LHCN-M2 (cell line): ENCODE results near the gene BTK. TPM values are rescaled to one million over a fixed set of nuclear protein-coding genes. Genes with fewer than 3 reads are reported as not detected.

Experiments used
- DNase-seq: peaks from one replicate; pipeline ENCODE4 v3.0.0-alpha.2; 2012; ENCODE audit warnings: low read depth
- polyA plus RNA-seq: library from polyadenylated mRNA; unstranded; fragments of >200 nt; gene quantifications from one replicate; pipeline ENCODE4 v1.2.1, GENCODE V29; 2012; ENCODE audit warnings: missing spikeins
- total RNA-seq: library from RNA; depleted of rRNA; stranded (reverse); fragments of >200 nt; gene quantifications from 2 replicates; pipeline ENCODE4 v1.2.3, GENCODE V29; 2014; rRNA removed

The BTK gene
- total RNA-seq: not detected in 2 replicates
- not detected for polyA plus RNA-seq

GRCh38 chrX:101385795-101386541, at the start of gene BTK:
Gene BTK (minus strand): TSS chrX:101386191. CDS start chrX:101375284, 10,907 bp downstream.
- DNase-seq: no peak

- DNase-seq: peak; percentile 44
Observed at GRCh38 chrX:101430457-101431078, 44.6 kb upstream of the BTK start.

- DNase-seq: peak; percentile 72
Observed at GRCh38 chrX:101429934-101430333, 43.9 kb upstream of the BTK start.

DNA sequence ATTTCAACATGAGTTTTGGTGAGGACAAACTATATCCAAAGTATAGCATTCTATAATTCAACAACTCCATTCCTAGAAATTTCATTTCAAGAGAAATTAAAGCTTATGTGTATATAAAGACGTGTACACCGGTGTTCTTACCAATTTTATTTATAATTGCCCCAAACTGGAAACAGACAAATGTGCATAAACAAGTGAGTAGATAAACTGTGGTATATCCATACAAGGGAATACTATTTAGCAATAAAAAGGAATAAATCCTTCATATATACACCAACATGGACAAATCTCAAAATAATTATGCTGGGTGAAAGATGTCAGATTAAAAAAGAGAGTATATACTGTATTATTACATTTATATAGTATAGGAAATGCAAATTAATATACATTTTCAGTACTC, 42.0 kb upstream of the BTK start:
- no peak for DNase-seq

DNA sequence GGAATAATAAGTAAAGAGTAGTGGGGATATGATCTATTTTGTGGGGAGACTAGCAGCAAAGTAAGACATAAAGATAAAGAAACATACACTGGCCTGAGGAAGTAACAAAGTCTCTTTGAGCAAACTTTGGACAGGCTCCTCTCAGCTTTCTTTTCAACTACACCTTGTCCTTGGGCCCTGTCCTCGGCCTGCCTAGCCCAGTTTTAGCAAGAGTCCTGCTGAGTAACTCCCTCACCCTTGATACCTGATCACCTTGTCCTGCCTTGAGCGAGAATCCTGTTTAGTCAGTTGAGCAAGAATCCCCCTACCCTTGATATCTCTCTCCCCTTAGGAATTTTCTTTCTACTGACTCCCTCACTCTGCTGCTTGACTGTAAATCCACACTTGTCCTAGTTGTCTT, 33.5 kb upstream of the BTK start:
- no peak for DNase-seq

- DNase-seq: peak; percentile 43
Observed at GRCh38 chrX:101417981-101418841, 32.2 kb upstream of the BTK start.

DNA sequence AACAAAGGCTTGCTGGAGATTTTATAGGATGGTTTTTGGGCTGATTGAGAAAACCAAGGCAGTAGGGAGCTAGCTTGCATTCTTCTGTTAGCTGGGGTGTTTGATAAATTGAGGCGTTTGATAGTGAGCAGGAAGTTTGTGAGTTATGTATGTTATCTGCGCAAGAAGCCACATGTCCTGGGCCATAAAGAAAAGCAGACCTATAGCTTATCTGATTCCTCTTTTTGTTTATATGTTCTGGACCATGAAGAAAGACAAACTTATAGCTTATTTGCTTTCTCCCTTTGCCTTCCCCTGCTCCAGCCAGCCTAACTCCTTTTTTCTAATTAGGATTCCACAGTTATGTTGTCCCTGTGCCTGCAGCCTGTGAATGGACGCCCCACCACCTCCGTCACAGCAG, 31.2 kb upstream of the BTK start:
- no peak for DNase-seq

DNA sequence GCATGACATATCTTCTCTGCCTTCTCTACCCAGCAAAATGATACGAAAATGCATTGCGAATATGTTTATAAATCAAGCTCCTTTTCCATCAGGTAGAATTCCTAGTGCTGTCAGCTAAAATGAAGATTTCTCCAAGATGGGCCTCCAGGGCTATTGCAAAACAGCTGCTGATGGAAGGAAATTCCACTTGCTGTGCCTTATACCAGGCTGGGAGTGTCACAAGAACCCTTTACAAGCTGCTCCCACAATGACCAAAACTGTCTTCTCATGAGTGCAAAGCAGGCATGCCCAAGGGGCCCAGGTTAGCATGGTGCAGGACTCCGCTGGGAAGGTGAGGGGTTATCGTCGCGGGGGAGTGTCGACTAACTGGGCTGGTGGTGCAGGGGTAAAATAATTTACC, 30.7 kb upstream of the BTK start:
- no peak for DNase-seq

DNA sequence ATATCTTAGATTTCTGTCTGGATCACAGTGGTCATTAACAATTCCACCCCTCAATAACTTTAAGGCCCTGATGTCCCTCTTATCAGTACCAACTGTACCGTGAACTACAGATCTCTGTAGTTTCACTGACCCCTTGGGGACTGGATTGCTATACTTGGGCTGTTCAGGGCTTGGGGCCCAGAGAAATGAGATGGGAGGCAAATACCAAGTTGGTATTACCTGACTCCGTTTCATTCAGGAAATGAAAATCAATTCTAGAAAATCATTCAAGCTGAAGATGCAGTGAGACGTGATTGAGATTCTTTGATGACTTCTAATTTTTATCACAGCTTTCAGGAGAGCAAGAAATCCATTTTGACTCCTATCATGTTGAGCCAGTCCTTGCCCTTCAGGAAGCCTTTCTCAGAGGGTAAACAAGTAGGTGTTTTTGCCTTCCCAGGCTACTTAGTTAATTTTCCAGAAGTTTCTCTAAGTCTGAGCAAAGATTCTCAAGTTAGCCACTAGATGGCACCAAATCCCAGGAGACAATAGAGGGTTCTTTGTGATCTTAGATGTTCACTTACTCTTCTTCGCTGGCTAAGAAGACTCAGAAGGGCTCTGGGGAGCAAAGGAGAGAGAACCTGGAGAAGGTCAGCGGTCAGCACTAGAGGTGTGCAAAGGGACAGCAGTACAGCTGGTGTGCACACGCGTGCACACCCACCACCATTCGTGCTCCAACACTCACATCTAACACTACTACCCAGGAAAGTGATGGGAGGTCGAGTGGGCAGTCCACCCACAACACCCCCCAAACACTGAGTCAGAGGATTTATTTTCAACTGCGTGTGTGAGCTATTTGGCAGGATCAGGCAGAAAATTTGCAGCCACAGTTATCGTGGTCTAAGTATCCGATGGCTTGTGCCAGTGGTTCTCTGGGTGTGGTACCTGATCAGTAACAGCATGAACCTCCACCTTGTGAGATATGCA, 29.5 kb upstream of the BTK start:
- peak; percentile 72 for DNase-seq

DNA sequence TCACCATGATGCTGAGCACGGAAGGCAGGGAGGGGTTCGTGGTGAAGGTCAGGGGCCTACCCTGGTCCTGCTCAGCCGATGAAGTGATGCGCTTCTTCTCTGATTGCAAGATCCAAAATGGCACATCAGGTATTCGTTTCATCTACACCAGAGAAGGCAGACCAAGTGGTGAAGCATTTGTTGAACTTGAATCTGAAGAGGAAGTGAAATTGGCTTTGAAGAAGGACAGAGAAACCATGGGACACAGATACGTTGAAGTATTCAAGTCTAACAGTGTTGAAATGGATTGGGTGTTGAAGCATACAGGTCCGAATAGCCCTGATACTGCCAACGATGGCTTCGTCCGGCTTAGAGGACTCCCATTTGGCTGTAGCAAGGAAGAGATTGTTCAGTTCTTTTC, 26.0 kb upstream of the BTK start:
- no peak for DNase-seq

GRCh38 chrX:101410461-101410860, 24.5 kb upstream of the BTK start:
- no peak for DNase-seq

GRCh38 chrX:101409043-101409442, 23.1 kb upstream of the BTK start:
- peak; percentile 12 for DNase-seq

- DNase-seq: no peak
Observed at GRCh38 chrX:101408532-101408841, 22.5 kb upstream of the BTK start.

- peak; percentile 98 for DNase-seq
Observed at GRCh38 chrX:101407748-101408531, 21.9 kb upstream of the BTK start, which contains the start of the genes GLA and HNRNPH2. Gene GLA (minus strand): TSS chrX:101407925. CDS start chrX:101407903, 22 bp downstream. Gene HNRNPH2 (plus strand): TSS chrX:101408222. CDS start chrX:101411989, 3,767 bp downstream.

DNA sequence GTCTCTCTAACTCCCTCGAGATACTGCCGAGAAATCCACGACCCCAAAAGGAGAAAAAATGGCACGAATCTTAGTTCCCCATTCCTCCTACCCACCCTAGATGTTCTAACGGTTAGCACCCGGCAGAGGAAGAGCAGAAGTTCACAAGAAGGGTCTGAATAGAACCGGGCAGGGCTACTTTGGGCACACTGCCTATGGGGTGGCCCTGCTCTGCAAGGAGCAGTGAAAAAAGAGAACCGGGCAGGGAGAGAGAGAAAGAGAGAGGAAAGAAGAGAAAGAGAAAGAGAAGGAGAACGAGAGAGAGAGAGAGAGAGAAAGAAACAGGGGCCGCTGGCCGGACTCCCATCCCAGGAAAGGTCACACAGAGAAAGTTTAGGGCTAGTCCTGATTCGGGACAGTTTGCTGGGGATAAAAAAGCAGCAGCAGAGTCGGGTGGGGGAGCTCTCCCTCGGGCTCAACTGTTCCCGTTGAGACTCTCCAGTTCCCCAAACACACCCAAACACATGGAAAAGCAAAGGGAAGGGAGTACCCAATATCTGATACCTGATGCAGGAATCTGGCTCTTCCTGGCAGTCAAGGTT, 21.3 kb upstream of the BTK start:
- no peak for DNase-seq

GRCh38 chrX:101399825-101400224, 13.8 kb upstream of the BTK start:
- DNase-seq: no peak

- no peak for DNase-seq
Observed at GRCh38 chrX:101398694-101399093, 12.7 kb upstream of the BTK start.

DNA sequence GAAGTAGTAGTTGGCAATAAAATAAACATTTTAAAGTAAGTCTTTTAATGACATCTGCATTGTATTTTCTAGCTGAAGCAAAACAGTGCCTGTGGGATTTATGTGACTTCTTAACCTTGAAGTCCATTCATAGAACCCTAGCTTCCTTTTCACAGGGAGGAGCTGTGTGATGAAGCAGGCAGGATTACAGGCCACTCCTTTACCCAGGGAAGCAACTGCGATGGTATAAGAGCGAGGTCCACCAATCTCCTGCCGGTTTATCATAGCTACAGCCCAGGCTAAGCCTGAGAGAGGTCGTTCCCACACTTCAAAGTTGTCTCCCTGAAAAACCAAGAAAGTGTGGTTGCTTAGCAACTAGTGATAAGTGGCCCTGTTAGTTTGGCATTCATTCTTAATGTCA, 11.8 kb upstream of the BTK start:
- DNase-seq: no peak

DNA sequence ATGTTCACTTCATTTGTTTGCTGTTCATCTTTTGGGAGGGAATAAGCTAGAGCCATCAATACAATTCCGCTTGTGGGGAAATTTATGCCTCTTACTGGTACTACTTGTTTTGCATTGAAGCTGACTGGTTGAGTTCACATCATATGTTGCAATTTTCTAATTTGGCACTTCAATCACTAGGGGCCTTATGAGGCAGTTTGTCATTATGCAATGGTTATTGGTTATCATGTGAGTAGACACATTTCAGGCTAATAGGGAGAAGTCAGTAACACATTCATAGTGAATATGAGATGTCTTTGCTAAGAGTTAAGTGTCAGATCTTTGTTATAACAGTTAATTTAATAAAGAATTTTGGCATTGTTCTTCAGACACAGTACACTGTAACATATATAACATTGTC, 9.8 kb upstream of the BTK start:
- no peak for DNase-seq

GRCh38 chrX:101394372-101394771, 8.4 kb upstream of the BTK start:
- no peak for DNase-seq
